Stimulated activated CD4-positive, alpha-beta T cell treated with anti-CD3 and anti-CD28 coated beads, Interleukin-1b, Interleukin-23, amount 100 ng/mL, for 4 hours (primary cell): ENCODE measurements around the gene ITCH.
A peak's percentile ranks its signal among the peaks of the same experiment; 100 is the strongest.

Source experiments
- DNase-seq, 2 donors: peaks; one replicate each; pipeline ENCODE4 v3.0.0-alpha.2; 2020; ENCODE audit warnings: low read depth in 2 of 2

Gene ITCH

DNA sequence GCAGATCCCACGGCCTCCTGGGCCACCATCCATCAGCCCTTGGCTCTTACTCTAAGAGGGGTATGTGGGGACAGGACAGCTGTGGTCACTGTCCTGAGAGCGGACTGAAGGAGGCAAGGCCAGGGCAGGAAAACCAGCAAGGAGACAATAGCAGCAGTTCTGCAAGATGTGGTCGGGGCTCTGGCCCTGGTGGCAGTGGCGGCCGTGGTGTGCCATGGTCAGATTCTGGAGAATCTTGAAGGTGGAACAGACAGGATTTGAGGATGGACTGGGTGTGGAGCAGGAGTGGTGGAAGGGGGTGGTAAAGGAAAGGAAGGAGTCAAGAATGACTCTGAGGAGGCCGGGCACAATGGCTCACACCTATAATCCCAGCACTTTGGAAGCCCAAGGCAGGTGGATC, 189.5 kb downstream of the ITCH start:
- DNase-seq, result no peak

DNA sequence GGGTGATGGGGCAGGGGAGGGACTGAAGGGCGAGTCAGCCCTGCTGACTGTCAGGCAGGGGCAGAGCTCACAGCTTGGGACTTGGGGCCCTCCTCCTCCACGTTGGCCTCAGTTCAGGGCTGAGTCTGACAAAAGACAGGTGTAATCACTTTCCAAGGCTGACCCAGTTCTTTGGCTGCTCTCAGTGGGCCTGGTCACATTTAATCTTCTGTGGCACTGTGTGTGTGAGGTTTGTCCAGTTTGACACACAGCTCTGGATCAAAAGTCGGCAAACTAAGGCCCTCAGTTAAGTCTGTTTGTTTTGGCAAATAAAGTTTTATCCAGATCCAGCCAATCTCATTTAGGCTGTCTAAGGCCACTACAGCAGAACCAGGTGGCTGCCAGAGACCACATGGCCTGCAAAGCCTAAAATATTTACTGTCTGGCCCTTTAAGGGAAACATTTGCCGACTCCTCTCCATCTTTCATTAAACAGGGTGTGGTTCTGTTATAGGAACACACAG, 190.3 kb downstream of the ITCH start:
- DNase-seq, result no peak

DNA sequence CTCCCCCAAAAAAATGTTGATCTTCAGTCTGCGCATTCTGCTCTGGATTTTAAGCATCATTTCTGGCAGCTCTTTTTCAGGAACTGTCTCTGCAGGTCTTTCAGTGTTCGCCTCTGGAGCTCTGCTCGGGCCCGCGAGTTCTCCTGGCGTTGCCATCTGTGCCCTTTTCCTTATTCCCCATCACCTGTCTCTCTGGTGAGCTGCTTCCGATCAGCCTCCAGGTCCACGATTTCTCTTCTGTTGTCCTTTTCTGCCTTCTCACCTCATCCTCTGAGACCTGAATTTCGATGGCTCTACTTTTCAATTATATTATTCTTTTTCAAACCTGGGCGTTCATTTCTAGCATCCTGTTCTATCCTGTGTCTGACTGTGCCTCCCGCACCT, 194.9 kb downstream of the ITCH start:
- DNase-seq, result no peak

DNA sequence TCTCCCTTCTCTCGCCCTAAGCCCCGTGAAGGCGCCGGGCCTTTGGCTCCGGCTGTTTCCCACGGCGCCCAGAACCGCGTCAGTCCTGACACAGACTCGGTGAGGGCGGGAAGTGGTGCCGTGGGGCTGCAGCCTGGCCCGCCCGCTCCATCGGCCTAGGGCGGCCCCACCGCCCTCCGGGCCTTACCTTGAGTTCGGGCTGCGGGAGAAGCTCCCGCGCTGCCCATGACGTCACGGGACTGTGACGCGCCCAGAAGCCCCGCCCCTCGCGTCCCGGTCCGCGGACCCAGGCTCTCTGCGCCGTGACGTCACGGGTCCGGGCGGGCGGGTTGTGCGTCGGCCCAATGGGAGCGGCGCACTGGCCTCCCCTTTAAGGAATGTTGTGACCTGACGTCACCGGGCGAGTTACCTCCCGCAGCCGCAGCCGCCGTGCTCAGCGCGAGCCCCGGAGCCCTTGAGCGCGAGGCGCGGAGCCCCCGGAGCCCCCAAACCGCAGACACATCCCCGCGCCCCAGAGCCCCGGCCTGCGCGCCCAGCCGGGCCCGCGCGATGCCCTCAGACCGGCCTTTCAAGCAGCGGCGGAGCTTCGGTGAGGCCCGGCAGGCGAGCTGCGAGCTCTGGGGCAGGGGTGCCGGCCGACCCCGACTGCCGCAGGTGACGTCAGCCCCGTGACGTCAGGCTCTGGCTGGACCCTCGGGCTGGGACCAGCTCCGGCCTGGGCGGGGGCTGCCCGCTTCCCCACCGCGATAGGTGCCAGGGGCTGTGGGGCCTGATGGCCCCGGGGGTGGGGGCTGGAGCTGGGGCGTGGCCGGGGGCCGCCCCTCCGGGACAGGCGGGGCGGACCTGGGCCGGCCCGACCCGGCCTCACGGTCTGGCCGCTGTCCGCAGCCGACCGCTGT, 195.5 kb downstream of the ITCH start, which contains the start of gene MAP1LC3A:
Gene MAP1LC3A (plus strand): TSS at position 399 of the 899 bp plus-strand sequence. CDS start 151 bp downstream, at position 550.
- peak; percentile 86 to 91 for DNase-seq

DNA sequence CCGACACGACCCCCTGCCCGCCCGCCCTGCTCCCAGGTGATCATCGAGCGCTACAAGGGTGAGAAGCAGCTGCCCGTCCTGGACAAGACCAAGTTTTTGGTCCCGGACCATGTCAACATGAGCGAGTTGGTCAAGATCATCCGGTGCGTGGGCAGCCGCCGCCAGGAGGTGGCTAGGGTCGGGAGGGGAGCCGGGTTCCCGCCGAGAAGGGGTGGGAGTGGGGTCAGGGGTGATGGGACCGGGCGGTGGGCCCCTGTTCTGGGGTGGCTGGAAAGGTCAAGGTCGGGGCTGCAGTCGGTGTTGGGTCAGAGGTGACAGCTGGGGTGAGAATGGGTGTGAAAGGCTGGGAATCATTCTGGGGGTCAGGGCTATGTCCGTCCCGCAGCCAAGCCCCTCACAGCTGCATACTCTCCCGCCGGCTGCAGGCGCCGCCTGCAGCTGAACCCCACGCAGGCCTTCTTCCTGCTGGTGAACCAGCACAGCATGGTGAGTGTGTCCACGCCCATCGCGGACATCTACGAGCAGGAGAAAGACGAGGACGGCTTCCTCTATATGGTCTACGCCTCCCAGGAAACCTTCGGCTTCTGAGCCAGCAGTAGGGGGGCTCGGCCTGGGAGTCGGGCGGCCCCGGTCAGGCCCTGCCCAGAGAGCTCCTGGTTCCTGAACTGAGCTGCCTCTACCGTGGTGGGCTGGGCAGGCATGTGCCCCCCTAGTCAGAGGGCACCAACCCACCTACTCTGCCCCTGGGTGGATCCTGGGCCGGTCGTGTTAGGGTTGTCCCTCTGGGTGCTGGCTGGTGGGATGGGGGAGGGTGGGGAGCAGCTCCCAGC, 196.5 kb downstream of the ITCH start:
- no peak for DNase-seq

DNA sequence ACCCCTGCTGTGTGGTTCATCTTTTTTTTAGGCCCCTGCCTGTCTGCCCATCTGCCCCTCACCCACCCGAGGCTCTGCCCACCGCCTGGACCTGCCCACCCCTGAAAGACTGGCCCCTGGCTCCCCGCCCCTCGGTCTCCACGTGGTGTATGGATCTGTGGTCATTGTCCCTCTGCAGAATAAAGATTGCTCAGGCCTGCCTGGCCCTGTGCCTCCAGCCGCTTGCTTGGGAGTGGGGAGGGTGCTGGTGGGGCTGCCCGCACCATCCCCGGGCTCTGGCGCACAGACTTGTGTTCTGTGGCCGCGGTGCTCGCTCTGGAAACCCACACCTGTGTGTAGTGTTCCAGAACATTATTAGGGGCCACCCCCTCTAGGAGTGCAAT, 197.1 kb downstream of the ITCH start:
- DNase-seq, result no peak

DNA sequence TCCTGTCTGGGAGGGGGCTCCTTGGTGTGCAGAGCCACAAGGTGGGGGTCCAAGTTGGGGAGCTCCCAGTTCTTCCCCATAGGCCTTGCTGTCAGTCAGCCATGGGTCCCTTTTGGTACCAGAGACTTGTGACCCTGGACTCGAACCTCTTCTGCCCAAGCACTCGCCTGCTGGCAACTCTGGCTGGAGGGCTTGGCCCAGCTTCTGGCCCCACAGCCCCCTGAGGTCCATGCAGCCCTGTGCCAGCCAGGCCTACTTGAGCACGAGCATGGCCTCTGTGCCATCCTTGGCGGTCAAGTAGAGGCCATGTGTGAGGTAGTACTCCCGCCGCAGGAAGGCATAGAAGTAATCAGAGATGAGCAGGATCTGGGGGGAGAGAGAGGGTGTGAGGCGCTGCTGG, 197.5 kb downstream of the ITCH start:
- DNase-seq, result no peak
